Astrocyte of the spinal cord (primary cell): ENCODE data around the gene FBXL17.

Experiments
- DNase-seq: peaks from one replicate; pipeline ENCODE4 v3.0.0; 2011; ENCODE audit warnings: low read depth, low spot score
- H3K4me3 ChIP-seq: 2 replicates; pipeline ENCODE4 v1.5.1; 2011; ENCODE audit warnings: low read depth, mild to moderate bottlenecking, low read length, moderate library complexity
- CTCF ChIP-seq: IDR thresholded peaks from 2 replicates; pipeline ENCODE4 v1.5.1; 2012; ENCODE audit warnings: low read depth, mild to moderate bottlenecking, low read length, inconsistent platforms
- in situ Hi-C: cut with HindIII; loops from 2 replicates; pipeline ENCODE4 v1.10.0; 2017; ENCODE audit warnings: low sequenced_read_pairs

FBXL17 gene

GRCh38 chr5:108046955-108047670 is 334.8 kb downstream of the FBXL17 start:
- DNase-seq: no peak
- no peak overlapping the region for H3K4me3 ChIP-seq
- TF ChIP-seq CTCF: no peak
- in situ Hi-C loops: no loop called here

- in situ Hi-C loops: no loop called here
- no peak for TF ChIP-seq CTCF
- H3K4me3 ChIP-seq: no peak overlapping the region
- DNase-seq: no peak
These were observed 345.4 kb downstream of the FBXL17 start for GRCh38 chr5:108036482-108036881.

GRCh38 chr5:108028883-108029282 is 353.0 kb downstream of the FBXL17 start:
- in situ Hi-C loops: no loop called here
- TF ChIP-seq CTCF: no peak
- no peak overlapping the region for H3K4me3 ChIP-seq
- no peak for DNase-seq

GRCh38 chr5:108028412-108028811 is 353.5 kb downstream of the FBXL17 start:
- no peak for DNase-seq
- H3K4me3 ChIP-seq: no peak overlapping the region
- in situ Hi-C loops: no loop called here
- TF ChIP-seq CTCF: no peak

- DNase-seq: no peak
- no peak for TF ChIP-seq CTCF
- in situ Hi-C loops: no loop called here
- H3K4me3 ChIP-seq: no peak overlapping the region
These were observed 355.9 kb downstream of the FBXL17 start for GRCh38 chr5:108025957-108026356.

- no peak for DNase-seq
- TF ChIP-seq CTCF: no peak
- no peak overlapping the region for H3K4me3 ChIP-seq
- in situ Hi-C loops: no loop called here
These were observed 356.9 kb downstream of the FBXL17 start for GRCh38 chr5:108024986-108025385.

GRCh38 chr5:108016101-108016500 is 365.8 kb downstream of the FBXL17 start:
- no peak for DNase-seq
- in situ Hi-C loops: no loop called here
- no peak for TF ChIP-seq CTCF
- H3K4me3 ChIP-seq: no peak overlapping the region
